Measurements from ENCODE around the gene NUF2.
A peak's percentile ranks its signal among the peaks of the same experiment; 100 is the strongest.

Gene NUF2

DNA sequence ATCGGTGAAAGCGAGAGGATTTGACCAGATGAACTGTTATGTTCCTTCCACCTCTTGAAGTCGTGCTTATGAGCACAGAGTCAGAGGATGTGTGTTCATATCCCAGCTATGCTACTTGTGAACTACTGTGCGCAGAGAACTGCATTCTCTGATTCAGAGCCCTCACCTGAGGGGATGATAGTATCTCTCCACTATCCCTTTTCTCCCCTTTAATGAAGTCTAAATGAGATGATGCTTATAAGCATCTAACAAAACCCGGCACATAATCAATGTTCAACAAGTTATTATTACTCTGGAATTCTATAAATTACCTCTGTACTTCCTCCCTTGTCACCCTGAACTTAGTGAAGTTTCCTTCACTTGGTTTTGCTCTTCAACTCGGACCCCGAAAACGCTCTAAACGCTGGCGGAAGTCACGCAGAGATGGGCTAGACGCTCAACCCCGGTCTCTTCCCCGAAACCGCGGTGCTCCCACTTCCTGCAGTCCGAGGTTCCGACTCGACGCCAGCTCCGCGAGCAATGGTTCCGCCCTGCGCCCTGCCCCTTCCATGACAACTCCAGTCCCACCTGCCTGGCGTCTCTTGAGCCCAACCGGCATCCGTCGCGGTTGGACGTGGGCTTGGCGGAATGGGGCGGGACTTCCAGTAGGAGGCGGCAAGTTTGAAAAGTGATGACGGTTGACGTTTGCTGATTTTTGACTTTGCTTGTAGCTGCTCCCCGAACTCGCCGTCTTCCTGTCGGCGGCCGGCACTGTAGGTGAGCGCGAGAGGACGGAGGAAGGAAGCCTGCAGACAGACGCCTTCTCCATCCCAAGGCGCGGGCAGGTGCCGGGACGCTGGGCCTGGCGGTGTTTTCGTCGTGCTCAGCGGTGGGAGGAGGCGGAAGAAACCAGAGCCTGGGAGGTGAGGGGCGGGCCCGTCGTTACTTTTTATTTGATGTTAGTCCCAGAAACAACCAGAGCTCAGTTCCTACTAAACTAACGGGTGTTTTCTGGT lies at the start of gene NUF2:
TSS of gene NUF2 (plus strand) at position 644 of the 995 bp plus-strand sequence. CDS start 4,098 bp downstream, outside the sequence.
- Histone ChIP-seq H3K9me3 (ENCODE audit: insufficient read depth, low read length) (no peaks in the 10 kb centered on the region), H3K27ac (ENCODE audit: low read depth, low read length) (peak within 1 kb of the TSS; percentile 97), H3K9me2 (replicated peaks; ENCODE audit: insufficient read depth, low read length) (no peaks in the 10 kb centered on the region), H3K27me3 (ENCODE audit: low read length) (no peaks in the 10 kb centered on the region), H4K20me1 (ENCODE audit: low read depth, low read length) (no peaks in the 10 kb centered on the region), H3K79me2 (ENCODE audit: insufficient read depth, low read length) (peaks cover 50% of the 10 kb centered on the region), H3F3A (ENCODE audit: insufficient read depth) (peaks cover 13% of the 10 kb centered on the region), H2AFZ (ENCODE audit: low read depth, low read length, severe bottlenecking) (peak within 1 kb of the TSS; percentile 59), H3K36me3 (ENCODE audit: low read length) (peaks cover 9% of the 10 kb centered on the region; the same call in 1 of the 2 replicates), H3K4me3 (ENCODE audit: insufficient read depth, low read length, poor library complexity, severe bottlenecking) (peak within 1 kb of the TSS; percentile 93), H3K4me2 (ENCODE audit: low read depth, low read length, poor library complexity, severe bottlenecking) (peak within 1 kb of the TSS; percentile 99), H3K9ac (ENCODE audit: low read length) (peak within 1 kb of the TSS; percentile 95)
- TF ChIP-seq, protein P1, sequence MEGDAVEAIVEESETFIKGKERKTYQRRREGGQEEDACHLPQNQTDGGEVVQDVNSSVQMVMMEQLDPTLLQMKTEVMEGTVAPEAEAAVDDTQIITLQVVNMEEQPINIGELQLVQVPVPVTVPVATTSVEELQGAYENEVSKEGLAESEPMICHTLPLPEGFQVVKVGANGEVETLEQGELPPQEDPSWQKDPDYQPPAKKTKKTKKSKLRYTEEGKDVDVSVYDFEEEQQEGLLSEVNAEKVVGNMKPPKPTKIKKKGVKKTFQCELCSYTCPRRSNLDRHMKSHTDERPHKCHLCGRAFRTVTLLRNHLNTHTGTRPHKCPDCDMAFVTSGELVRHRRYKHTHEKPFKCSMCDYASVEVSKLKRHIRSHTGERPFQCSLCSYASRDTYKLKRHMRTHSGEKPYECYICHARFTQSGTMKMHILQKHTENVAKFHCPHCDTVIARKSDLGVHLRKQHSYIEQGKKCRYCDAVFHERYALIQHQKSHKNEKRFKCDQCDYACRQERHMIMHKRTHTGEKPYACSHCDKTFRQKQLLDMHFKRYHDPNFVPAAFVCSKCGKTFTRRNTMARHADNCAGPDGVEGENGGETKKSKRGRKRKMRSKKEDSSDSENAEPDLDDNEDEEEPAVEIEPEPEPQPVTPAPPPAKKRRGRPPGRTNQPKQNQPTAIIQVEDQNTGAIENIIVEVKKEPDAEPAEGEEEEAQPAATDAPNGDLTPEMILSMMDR (IDR thresholded peaks at IDR 0.05; ENCODE audit: insufficient read depth, low read length, poor library complexity, severe bottlenecking): no peak
- TF ChIP-seq EZH2phosphoT487 (conservative IDR thresholded peaks at IDR 0.05; ENCODE audit: low read length): no peak

GRCh38 chr1:163273766-163274441 lies 47.9 kb upstream of the NUF2 start:
- Histone ChIP-seq H3K27ac (ENCODE audit: low read depth, low read length) (no peak overlapping the region), H4K20me1 (ENCODE audit: low read depth, low read length) (no peaks in the 10 kb centered on the region), H3K9me3 (ENCODE audit: insufficient read depth, low read length) (no peaks in the 10 kb centered on the region), H3F3A (ENCODE audit: insufficient read depth) (no peaks in the 10 kb centered on the region), H2AFZ (ENCODE audit: low read depth, low read length, severe bottlenecking) (no peak overlapping the region), H3K9me2 (replicated peaks; ENCODE audit: insufficient read depth, low read length) (no peaks in the 10 kb centered on the region), H3K27me3 (ENCODE audit: low read length) (no peaks in the 10 kb centered on the region), H3K4me2 (ENCODE audit: low read depth, low read length, poor library complexity, severe bottlenecking) (no peak overlapping the region), H3K79me2 (ENCODE audit: insufficient read depth, low read length) (no peaks in the 10 kb centered on the region), H3K9ac (ENCODE audit: low read length) (no peak overlapping the region), H3K4me3 (ENCODE audit: insufficient read depth, low read length, poor library complexity, severe bottlenecking) (no peak overlapping the region), H3K36me3 (ENCODE audit: low read length) (peaks cover 7% of the 10 kb centered on the region; the same call in 1 of the 2 replicates)
- TF ChIP-seq EZH2phosphoT487 (conservative IDR thresholded peaks at IDR 0.05; ENCODE audit: low read length): no peak
- TF ChIP-seq, protein P1 (IDR thresholded peaks at IDR 0.05; ENCODE audit: insufficient read depth, low read length, poor library complexity, severe bottlenecking): no peak

GRCh38 chr1:163275222-163275621 lies 46.5 kb upstream of the NUF2 start:
- Histone ChIP-seq H3K9me3 (ENCODE audit: insufficient read depth, low read length) (no peaks in the 10 kb centered on the region), H3F3A (ENCODE audit: insufficient read depth) (no peaks in the 10 kb centered on the region), H4K20me1 (ENCODE audit: low read depth, low read length) (no peaks in the 10 kb centered on the region), H3K9ac (ENCODE audit: low read length) (no peak overlapping the region), H3K36me3 (ENCODE audit: low read length) (peaks cover 7% of the 10 kb centered on the region; the same call in 1 of the 2 replicates), H3K4me2 (ENCODE audit: low read depth, low read length, poor library complexity, severe bottlenecking) (no peak overlapping the region), H3K9me2 (replicated peaks; ENCODE audit: insufficient read depth, low read length) (no peaks in the 10 kb centered on the region), H3K79me2 (ENCODE audit: insufficient read depth, low read length) (no peaks in the 10 kb centered on the region), H3K27ac (ENCODE audit: low read depth, low read length) (no peak overlapping the region), H2AFZ (ENCODE audit: low read depth, low read length, severe bottlenecking) (no peak overlapping the region), H3K27me3 (ENCODE audit: low read length) (no peaks in the 10 kb centered on the region), H3K4me3 (ENCODE audit: insufficient read depth, low read length, poor library complexity, severe bottlenecking) (no peak overlapping the region)
- TF ChIP-seq EZH2phosphoT487 (conservative IDR thresholded peaks at IDR 0.05; ENCODE audit: low read length): no peak
